Measurements from ENCODE around the gene CHRDL1.

DNA sequence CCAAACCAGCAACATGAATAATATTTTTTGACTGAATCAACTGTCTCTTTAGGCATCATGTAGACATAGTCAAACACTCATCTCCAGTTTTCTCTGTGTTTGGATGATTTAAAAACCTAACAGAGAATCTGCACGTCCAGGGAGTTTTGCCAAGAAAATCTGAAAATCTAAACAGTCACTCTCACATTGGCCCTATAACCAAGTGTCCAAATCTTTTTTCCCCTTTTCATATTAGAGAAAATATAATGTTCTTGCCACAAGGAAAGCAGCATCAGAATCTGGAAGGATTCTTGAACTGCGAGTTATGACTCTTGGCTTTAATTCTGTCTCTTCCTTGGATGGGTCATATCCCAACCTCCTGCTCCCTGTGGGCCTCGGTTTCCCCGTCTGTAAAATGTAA lies 8.8 kb upstream of the CHRDL1 start:
- TF ChIP-seq POLR2A (IDR thresholded peaks at IDR 0.05; ENCODE audit: low read depth, low read length) (no peak), TAF1 (IDR thresholded peaks at IDR 0.05; ENCODE audit: low read depth, low read length) (no peak), POLR2AphosphoS5 (IDR thresholded peaks at IDR 0.05; ENCODE audit: low read depth, low read length) (no peak)
